ENCODE data around the gene MYOCOS. TPM values are rescaled to one million over a fixed set of nuclear protein-coding genes. Genes with fewer than 3 reads are reported as not detected.

The MYOCOS gene
- total RNA-seq, 1 donor from 2014 or later: not detected

GRCh38 chr1:171668372-171668771 is 46.3 kb downstream of the MYOCOS start:
- no peak overlapping the region for H3K27ac ChIP-seq
- no peaks in the 10 kb centered on the region for H3K4me1 ChIP-seq
- H3K27me3 ChIP-seq: no peaks in the 10 kb centered on the region
- no peak overlapping the region for H3K4me3 ChIP-seq
- intact Hi-C loops (cut with DNase I): no loop called here
- no peaks in the 10 kb centered on the region for H3K9me3 ChIP-seq
- TF ChIP-seq POLR2A (IDR thresholded peaks at IDR 0.05) (no peak), CTCF (IDR thresholded peaks at IDR 0.05) (no peak), POLR2AphosphoS5 (IDR thresholded peaks at IDR 0.05; ENCODE audit: insufficient read depth in 1 of 2, low read depth in 1 of 2) (no peak)
- no peaks in the 10 kb centered on the region for H3K36me3 ChIP-seq
- DNase-seq (ENCODE audit: extremely low spot score in 2 of 2): no peak

- Histone ChIP-seq H3K4me1 (no peaks in the 10 kb centered on the region), H3K9me3 (no peaks in the 10 kb centered on the region)
- intact Hi-C loops (cut with DNase I): no loop called here
Measured at GRCh38 chr1:171670739-171671138, 48.7 kb downstream of the MYOCOS start.

GRCh38 chr1:171674431-171675405 is 52.7 kb downstream of the MYOCOS start:
- Histone ChIP-seq H3K27me3 (no peaks in the 10 kb centered on the region), H3K4me1 (no peaks in the 10 kb centered on the region), H3K36me3 (no peaks in the 10 kb centered on the region), H3K27ac (peak overlapping the region; percentile 66), H3K4me3 (no peak overlapping the region), H3K9me3 (no peaks in the 10 kb centered on the region)
- no peak for DNase-seq (ENCODE audit: extremely low spot score in 2 of 2)
- TF ChIP-seq POLR2AphosphoS5 (IDR thresholded peaks at IDR 0.05; ENCODE audit: insufficient read depth in 1 of 2, low read depth in 1 of 2) (peak in 1 of 2 donors; percentile 39), CTCF (IDR thresholded peaks at IDR 0.05) (no peak)
- intact Hi-C loops (cut with DNase I): no loop called here

More at GRCh38 chr1:171670739-171671138, 48.7 kb downstream of the MYOCOS start:
- H3K36me3 ChIP-seq: no peaks in the 10 kb centered on the region
- H3K4me3 ChIP-seq: no peak overlapping the region
- H3K27ac ChIP-seq: no peak overlapping the region
- TF ChIP-seq POLR2A (IDR thresholded peaks at IDR 0.05): no peak
- TF ChIP-seq CTCF (IDR thresholded peaks at IDR 0.05): no peak
- TF ChIP-seq POLR2AphosphoS5 (IDR thresholded peaks at IDR 0.05; ENCODE audit: insufficient read depth in 1 of 2, low read depth in 1 of 2): no peak
- no peak for DNase-seq (ENCODE audit: extremely low spot score in 2 of 2)
- H3K27me3 ChIP-seq: no peaks in the 10 kb centered on the region

Other genes starting within 250 kb of the MYOCOS start
- 86.4 TPM for gene PRRC2C, start 136.7 kb upstream of the MYOCOS start, total RNA-seq
- 19.4 TPM for gene MYOC, start 30.4 kb downstream of the MYOCOS start, total RNA-seq
- gene VAMP4, start 119.8 kb downstream of the MYOCOS start, total RNA-seq: 8.1 TPM
- 15.5 TPM for gene METTL13, start 159.4 kb downstream of the MYOCOS start, total RNA-seq
- gene DNM3, start 219.3 kb downstream of the MYOCOS start, total RNA-seq: 15.5 TPM

All from vagina (tissue), 2 donors.